SK-N-SH (cell line): ENCODE results near the gene TCF7L2. TPM values are rescaled to one million over a fixed set of nuclear protein-coding genes. Genes with fewer than 3 reads are reported as not detected.

ENCODE experiments used
- CTCF ChIA-PET: fragments of 300-600, 350-600 bp; formaldehyde crosslinking; extraction: SDS; loops from one replicate; lab custom pipeline; 2021; lab: Yijun Ruan, JAX
- POLR2A ChIA-PET: fragments of 350-600 bp; sonication (Branson Sonifier 250); formaldehyde crosslinking; extraction: SDS; loops from one replicate; lab custom pipeline; 2020; ENCODE audit warnings: antibody characterized with exemption, inconsistent platforms; lab: Yijun Ruan, JAX
- DNase-seq: peaks from one replicate; pipeline ENCODE4 v3.0.0; 2012
- H2AFZ ChIP-seq: fragments of 200-600 bp; sonication (generic); 2 replicates; pipeline ENCODE4 v1.8.1; 2016; ENCODE audit warnings: antibody characterized with exemption, mild to moderate bottlenecking, low read depth
- H3F3A ChIP-seq: fragments of 200-600 bp; sonication (generic); replicated peaks from 2 replicates; pipeline ENCODE3; 2016; ENCODE audit warnings: antibody characterized with exemption, mild to moderate bottlenecking; ENCODE audit not compliant: insufficient read depth
- H3K27ac ChIP-seq, 2 experiments: fragments of 200-500 bp in 1 of 2; fragments of 200-600 bp in 1 of 2; sonication (Bioruptor generic) in 1 of 2; sonication (generic), shearing (Covaris generic) in 1 of 2; 2 replicates each; pipeline versions ENCODE4 v1.5.1 to v1.6.1; 2014 to 2016; ENCODE audit warnings: low read depth in 2 of 2, inconsistent platforms in 1 of 2, low read length in 1 of 2, mild to moderate bottlenecking in 1 of 2, mixed read lengths in 1 of 2
- H3K27me3 ChIP-seq: fragments of 200-600 bp; sonication (generic), shearing (Covaris generic); 2 replicates; pipeline ENCODE4 v1.6.1; 2016; ENCODE audit warnings: mixed run types; ENCODE audit not compliant: insufficient read depth
- H3K36me3 ChIP-seq, 2 experiments: fragments of 200-500 bp in 1 of 2; fragments of 200-600 bp in 1 of 2; sonication (Bioruptor generic) in 1 of 2; sonication (generic) in 1 of 2; replicated peaks in 1 of 2; 2 replicates each; pipeline versions ENCODE3 to v1.5.1; 2014 to 2016; ENCODE audit warnings: low read length in 1 of 2, mild to moderate bottlenecking in 1 of 2; ENCODE audit not compliant: insufficient read depth in 2 of 2, control insufficient read depth in 1 of 2
- H3K4me1 ChIP-seq, 2 experiments: fragments of 200-500 bp in 1 of 2; fragments of 200-600 bp in 1 of 2; sonication (Bioruptor generic) in 1 of 2; sonication (generic), shearing (Covaris generic) in 1 of 2; 2 replicates each; pipeline versions ENCODE4 v1.5.1 to v1.6.1; 2014 to 2016; ENCODE audit warnings: low read depth in 1 of 2, low read length in 1 of 2, mixed run types in 1 of 2; ENCODE audit not compliant: insufficient read depth in 2 of 2, control insufficient read depth in 1 of 2
- H3K4me2 ChIP-seq: fragments of 200-600 bp; sonication (generic), shearing (Covaris generic); 2 replicates; pipeline ENCODE4 v1.6.1; 2017; ENCODE audit warnings: mixed run types
- H3K4me3 ChIP-seq, 2 experiments: fragments of 200-500 bp in 1 of 2; fragments of 200-600 bp in 1 of 2; sonication (Bioruptor generic) in 1 of 2; sonication (generic), shearing (Covaris generic) in 1 of 2; 2 replicates each; pipeline versions ENCODE4 v1.5.1 to v1.8.1; 2014 to 2016; ENCODE audit warnings: low read depth in 2 of 2, inconsistent platforms in 1 of 2, low read length in 1 of 2, mild to moderate bottlenecking in 1 of 2, mixed read lengths in 1 of 2, moderate library complexity in 1 of 2
- H3K79me2 ChIP-seq: fragments of 200-600 bp; sonication (generic); 2 replicates; pipeline ENCODE4 v1.8.1; 2017; ENCODE audit warnings: mild to moderate bottlenecking; ENCODE audit not compliant: insufficient read depth
- H3K9ac ChIP-seq: fragments of 200-600 bp; sonication (generic); 2 replicates; pipeline ENCODE4 v1.6.1; 2017; ENCODE audit warnings: mixed run types
- H3K9me2 ChIP-seq: fragments of 200-600 bp; sonication (generic); 2 replicates; pipeline ENCODE4 v1.6.1; 2017; ENCODE audit warnings: mixed run types
- H3K9me3 ChIP-seq: fragments of 200-600 bp; sonication (generic); 2 replicates; pipeline ENCODE4 v1.6.1; 2017; ENCODE audit warnings: mixed run types, mild to moderate bottlenecking, moderate library complexity
- H4K20me1 ChIP-seq: fragments of 200-600 bp; sonication (generic); 2 replicates; pipeline ENCODE4 v1.6.1; 2017; ENCODE audit warnings: mild to moderate bottlenecking, mixed run types; ENCODE audit not compliant: insufficient read depth
- CHD2 ChIP-seq: fragments of 150-350 bp; IDR thresholded peaks from 2 replicates; pipeline ENCODE4 v1.6.1; 2018; ENCODE audit warnings: low read length; ENCODE audit not compliant: partially characterized antibody
- ELF1 ChIP-seq: IDR thresholded peaks from 2 replicates; pipeline ENCODE4 v1.4.0; 2012
- EP300 ChIP-seq, 2 experiments: IDR thresholded peaks; 2 replicates each; pipeline versions ENCODE4 v1.4.0 to v1.6.1; 2012; ENCODE audit warnings: borderline replicate concordance in 1 of 2, low read depth in 1 of 2, low read length in 1 of 2
- EZH2phosphoT487 ChIP-seq: fragments of 200-600 bp; sonication (generic); IDR thresholded peaks from 2 replicates; pipeline ENCODE4 v1.6.1; 2017; ENCODE audit warnings: low read depth, mixed run types, mild to moderate bottlenecking, antibody characterized with exemption, moderate library complexity, borderline replicate concordance
- FOSL2 ChIP-seq: IDR thresholded peaks from 2 replicates; pipeline ENCODE4 v1.4.0; 2012; ENCODE audit warnings: low read depth, mild to moderate bottlenecking, moderate library complexity, borderline replicate concordance
- FOXJ3 ChIP-seq: sonication (generic); formaldehyde crosslinking; IDR thresholded peaks from 2 replicates; pipeline ENCODE4 v1.5.1; 2020; ENCODE audit warnings: mild to moderate bottlenecking, missing genetic modification reagents
- FOXM1 ChIP-seq: IDR thresholded peaks from 2 replicates; pipeline ENCODE4 v1.4.0; 2012; ENCODE audit warnings: low read depth, mild to moderate bottlenecking
- GABPA ChIP-seq: IDR thresholded peaks from 2 replicates; pipeline ENCODE4 v1.4.0; 2012; ENCODE audit warnings: low read depth, mild to moderate bottlenecking
- GATA2 ChIP-seq: sonication (generic); formaldehyde crosslinking; IDR thresholded peaks from 2 replicates; pipeline ENCODE4 v1.5.0; 2020; ENCODE audit warnings: mild to moderate bottlenecking, missing genetic modification reagents
- JUND ChIP-seq: IDR thresholded peaks from 2 replicates; pipeline ENCODE4 v1.4.0; 2012
- MEF2A ChIP-seq: IDR thresholded peaks from 2 replicates; pipeline ENCODE4 v1.4.0; 2012; ENCODE audit warnings: low read depth, borderline replicate concordance
- MXI1 ChIP-seq: IDR thresholded peaks from 2 replicates; pipeline ENCODE4 v1.6.1; 2012; ENCODE audit warnings: mild to moderate bottlenecking, low read depth, low read length, improper control_type of control experiment
- NFIC ChIP-seq: IDR thresholded peaks from 2 replicates; pipeline ENCODE4 v1.4.0; 2012; ENCODE audit warnings: borderline replicate concordance
- NRF1 ChIP-seq: IDR thresholded peaks from 2 replicates; pipeline ENCODE4 v1.6.1; 2012; ENCODE audit warnings: low read depth, mild to moderate bottlenecking, low read length
- POLR2AphosphoS5 ChIP-seq: IDR thresholded peaks from 2 replicates; pipeline ENCODE4 v1.6.1; 2012; ENCODE audit warnings: low read depth, low read length
- RAD21 ChIP-seq: IDR thresholded peaks from 2 replicates; pipeline ENCODE4 v1.6.1; 2012; ENCODE audit warnings: mild to moderate bottlenecking, low read length
- RFX5 ChIP-seq: IDR thresholded peaks from 2 replicates; pipeline ENCODE4 v1.6.1; 2012; ENCODE audit warnings: mild to moderate bottlenecking, improper control_type of control experiment, low read length
- SIN3A ChIP-seq: IDR thresholded peaks from 2 replicates; pipeline ENCODE4 v1.6.1; 2012; ENCODE audit warnings: low read depth, mild to moderate bottlenecking, low read length, moderate library complexity, borderline replicate concordance
- SMC3 ChIP-seq: IDR thresholded peaks from 2 replicates; pipeline ENCODE4 v1.6.1; 2012; ENCODE audit warnings: low read depth, low read length, improper control_type of control experiment
- TAF1 ChIP-seq: IDR thresholded peaks from 2 replicates; pipeline ENCODE4 v1.6.1; 2012; ENCODE audit warnings: low read depth, mild to moderate bottlenecking, low read length, moderate library complexity, borderline replicate concordance
- TCF12 ChIP-seq: IDR thresholded peaks from 2 replicates; pipeline ENCODE4 v1.4.0; 2012
- WGBS: methylation state at CpG from one replicate; pipeline ENCODE4 v1.1.6; 2017; ENCODE audit warnings: low lambda C conversion rate; 5-methylcytosine and 5-hydroxymethylcytosine counted together
- polyA plus RNA-seq, 3 experiments: library from polyadenylated mRNA; depleted of rRNA; stranded (reverse); fragments of >200 nt; gene quantifications; 2 replicates each; pipeline ENCODE4 v1.2.3, GENCODE V29; 2012
- TF ChIP-seq, protein P1 (sequence below): fragments of 200-600 bp; sonication (generic); IDR thresholded peaks from 2 replicates; pipeline ENCODE4 v1.6.1; 2017; ENCODE audit warnings: antibody characterized with exemption, mild to moderate bottlenecking, moderate library complexity
- TF ChIP-seq, protein P2 (sequence below): fragments of 150-350 bp; IDR thresholded peaks from 2 replicates; pipeline ENCODE4 v1.6.1; 2017; ENCODE audit warnings: antibody characterized with exemption, low read length, low read depth, borderline replicate concordance
- TF ChIP-seq, protein P3 (sequence below): IDR thresholded peaks from 2 replicates; pipeline ENCODE4; 2012
- TF ChIP-seq, protein P4 (sequence below): IDR thresholded peaks from 2 replicates; pipeline ENCODE4 v1.4.0; 2012; ENCODE audit warnings: low read depth
- TF ChIP-seq, protein P5 (sequence below): fragments of 150-350 bp; IDR thresholded peaks from 2 replicates; pipeline ENCODE4 v1.6.1; 2016; ENCODE audit warnings: mild to moderate bottlenecking, low read depth, low read length

TCF7L2 gene
- polyA plus RNA-seq, 1 of the 3 experiments (the other 2 are of a cell fraction), result 10.2 TPM

DNA sequence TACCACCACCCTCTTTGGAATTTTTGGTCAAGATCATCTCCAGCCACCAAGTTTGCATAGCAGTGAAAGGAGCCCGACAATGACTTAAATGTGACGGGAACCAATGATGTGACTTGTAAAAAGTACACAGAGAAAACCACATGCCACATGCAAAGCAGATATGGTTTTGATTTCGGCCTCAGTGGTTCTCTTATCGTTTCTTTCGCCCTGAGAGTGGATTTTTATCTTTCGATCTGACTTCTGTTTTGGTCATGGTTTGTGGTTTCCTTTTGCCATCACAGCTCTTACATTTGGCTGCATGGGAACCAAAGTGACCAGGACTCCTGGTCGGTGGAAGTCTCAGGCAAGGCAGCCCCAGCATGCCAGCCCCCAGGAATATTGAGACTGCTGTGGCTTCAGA is 31.5 kb downstream of the TCF7L2 start:
- WGBS, result 59% methylated on average over 7 of the region's 7 CpGs
- Histone ChIP-seq H3K36me3 (no peaks in the 10 kb centered on the region), H3K27ac (peak overlapping the region in 1 of 2 experiments; percentile 8; a peak in 1 of 4 replicates), H3K27me3 (no peaks in the 10 kb centered on the region), H3K9me3 (no peaks in the 10 kb centered on the region), H4K20me1 (peaks cover 9% of the 10 kb centered on the region), H3F3A (peaks cover 10% of the 10 kb centered on the region), H3K4me1 (peaks cover 18 to 37% of the 10 kb centered on the region in 2 experiments), H3K79me2 (peaks cover 58% of the 10 kb centered on the region), H2AFZ (no peak overlapping the region), H3K4me2 (no peak overlapping the region; the same call in 1 of the 2 replicates), H3K4me3 (no peak overlapping the region), H3K9me2 (no peaks in the 10 kb centered on the region), H3K9ac (no peak overlapping the region)
- POLR2A ChIA-PET, result no interaction called here
- DNase-seq, result peak; percentile 45
- CTCF ChIA-PET, result no interaction called here
- TF ChIP-seq MXI1 (no peak), JUND (no peak), FOXJ3 (CRISPR knock-in tag) (no peak), TAF1 (no peak), TCF12 (peak; percentile 58), POLR2AphosphoS5 (no peak), FOSL2 (no peak), SIN3A (no peak), RAD21 (no peak), EZH2phosphoT487 (no peak), MEF2A (no peak), GATA2 (CRISPR knock-in tag) (peak; percentile 75), SMC3 (no peak), EP300 (IDR thresholded peaks at IDR 0.05; ENCODE audit: borderline replicate concordance in 1 of 2, low read depth in 1 of 2, low read length in 1 of 2) (0 out of 4 replicates have a peak, but pooled peaks of 1 of the 2 experiments have one; percentile 20), ELF1 (no peak), NFIC (no peak), CHD2 (peak; percentile 11), RFX5 (0 out of 2 replicates have a peak, but pooled peaks have one; percentile 3), FOXM1 (no peak), NRF1 (no peak), GABPA (no peak)
- TF ChIP-seq, protein P1, sequence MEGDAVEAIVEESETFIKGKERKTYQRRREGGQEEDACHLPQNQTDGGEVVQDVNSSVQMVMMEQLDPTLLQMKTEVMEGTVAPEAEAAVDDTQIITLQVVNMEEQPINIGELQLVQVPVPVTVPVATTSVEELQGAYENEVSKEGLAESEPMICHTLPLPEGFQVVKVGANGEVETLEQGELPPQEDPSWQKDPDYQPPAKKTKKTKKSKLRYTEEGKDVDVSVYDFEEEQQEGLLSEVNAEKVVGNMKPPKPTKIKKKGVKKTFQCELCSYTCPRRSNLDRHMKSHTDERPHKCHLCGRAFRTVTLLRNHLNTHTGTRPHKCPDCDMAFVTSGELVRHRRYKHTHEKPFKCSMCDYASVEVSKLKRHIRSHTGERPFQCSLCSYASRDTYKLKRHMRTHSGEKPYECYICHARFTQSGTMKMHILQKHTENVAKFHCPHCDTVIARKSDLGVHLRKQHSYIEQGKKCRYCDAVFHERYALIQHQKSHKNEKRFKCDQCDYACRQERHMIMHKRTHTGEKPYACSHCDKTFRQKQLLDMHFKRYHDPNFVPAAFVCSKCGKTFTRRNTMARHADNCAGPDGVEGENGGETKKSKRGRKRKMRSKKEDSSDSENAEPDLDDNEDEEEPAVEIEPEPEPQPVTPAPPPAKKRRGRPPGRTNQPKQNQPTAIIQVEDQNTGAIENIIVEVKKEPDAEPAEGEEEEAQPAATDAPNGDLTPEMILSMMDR, result no peak
- TF ChIP-seq, protein P2, sequence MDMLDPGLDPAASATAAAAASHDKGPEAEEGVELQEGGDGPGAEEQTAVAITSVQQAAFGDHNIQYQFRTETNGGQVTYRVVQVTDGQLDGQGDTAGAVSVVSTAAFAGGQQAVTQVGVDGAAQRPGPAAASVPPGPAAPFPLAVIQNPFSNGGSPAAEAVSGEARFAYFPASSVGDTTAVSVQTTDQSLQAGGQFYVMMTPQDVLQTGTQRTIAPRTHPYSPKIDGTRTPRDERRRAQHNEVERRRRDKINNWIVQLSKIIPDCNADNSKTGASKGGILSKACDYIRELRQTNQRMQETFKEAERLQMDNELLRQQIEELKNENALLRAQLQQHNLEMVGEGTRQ, result no peak
- TF ChIP-seq, protein P3, sequence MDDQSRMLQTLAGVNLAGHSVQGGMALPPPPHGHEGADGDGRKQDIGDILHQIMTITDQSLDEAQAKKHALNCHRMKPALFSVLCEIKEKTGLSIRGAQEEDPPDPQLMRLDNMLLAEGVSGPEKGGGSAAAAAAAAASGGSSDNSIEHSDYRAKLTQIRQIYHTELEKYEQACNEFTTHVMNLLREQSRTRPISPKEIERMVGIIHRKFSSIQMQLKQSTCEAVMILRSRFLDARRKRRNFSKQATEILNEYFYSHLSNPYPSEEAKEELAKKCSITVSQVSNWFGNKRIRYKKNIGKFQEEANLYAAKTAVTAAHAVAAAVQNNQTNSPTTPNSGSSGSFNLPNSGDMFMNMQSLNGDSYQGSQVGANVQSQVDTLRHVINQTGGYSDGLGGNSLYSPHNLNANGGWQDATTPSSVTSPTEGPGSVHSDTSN, result no peak
- TF ChIP-seq, protein P4, sequence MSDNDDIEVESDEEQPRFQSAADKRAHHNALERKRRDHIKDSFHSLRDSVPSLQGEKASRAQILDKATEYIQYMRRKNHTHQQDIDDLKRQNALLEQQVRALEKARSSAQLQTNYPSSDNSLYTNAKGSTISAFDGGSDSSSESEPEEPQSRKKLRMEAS, result 0 out of 2 replicates have a peak, but pooled peaks have one; percentile 7
- TF ChIP-seq, protein P5, sequence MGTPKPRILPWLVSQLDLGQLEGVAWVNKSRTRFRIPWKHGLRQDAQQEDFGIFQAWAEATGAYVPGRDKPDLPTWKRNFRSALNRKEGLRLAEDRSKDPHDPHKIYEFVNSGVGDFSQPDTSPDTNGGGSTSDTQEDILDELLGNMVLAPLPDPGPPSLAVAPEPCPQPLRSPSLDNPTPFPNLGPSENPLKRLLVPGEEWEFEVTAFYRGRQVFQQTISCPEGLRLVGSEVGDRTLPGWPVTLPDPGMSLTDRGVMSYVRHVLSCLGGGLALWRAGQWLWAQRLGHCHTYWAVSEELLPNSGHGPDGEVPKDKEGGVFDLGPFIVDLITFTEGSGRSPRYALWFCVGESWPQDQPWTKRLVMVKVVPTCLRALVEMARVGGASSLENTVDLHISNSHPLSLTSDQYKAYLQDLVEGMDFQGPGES, result no peak
